Retinal pigment epithelial cell (primary cell): ENCODE results near the gene RDH5.

Experiments
- DNase-seq: peaks from one replicate; pipeline ENCODE4 v3.0.0-alpha.2; 2010; ENCODE audit warnings: low read depth
- H3K4me3 ChIP-seq: 2 replicates; pipeline ENCODE4 v1.5.1; 2011; ENCODE audit warnings: mild to moderate bottlenecking, low read length, control low read depth, moderate library complexity
- CTCF ChIP-seq: conservative IDR thresholded peaks from 2 replicates; pipeline ENCODE4 v1.5.1; 2011; ENCODE audit warnings: low read depth, low read length, control low read depth, inconsistent platforms

The RDH5 gene

GRCh38 chr12:55687746-55688145, 32.4 kb upstream of the RDH5 start:
- no peak overlapping the region for H3K4me3 ChIP-seq
- DNase-seq: no peak
- no peak for TF ChIP-seq CTCF

- no peak overlapping the region for H3K4me3 ChIP-seq
- no peak for TF ChIP-seq CTCF
- no peak for DNase-seq
Measured at GRCh38 chr12:55688716-55689655, 31.2 kb upstream of the RDH5 start.

- no peak for TF ChIP-seq CTCF
- H3K4me3 ChIP-seq: no peak overlapping the region
- no peak for DNase-seq
Measured at GRCh38 chr12:55692631-55693322, 27.4 kb upstream of the RDH5 start.

- H3K4me3 ChIP-seq: no peak overlapping the region
- no peak for DNase-seq
- no peak for TF ChIP-seq CTCF
Measured at GRCh38 chr12:55693323-55694187, 26.6 kb upstream of the RDH5 start.

GRCh38 chr12:55694188-55694515, 26.0 kb upstream of the RDH5 start:
- DNase-seq: no peak
- TF ChIP-seq CTCF: no peak
- no peak overlapping the region for H3K4me3 ChIP-seq

- no peak overlapping the region for H3K4me3 ChIP-seq
- DNase-seq: no peak
Measured at GRCh38 chr12:55694651-55695050, 25.5 kb upstream of the RDH5 start.

More at GRCh38 chr12:55694651-55695050, 25.5 kb upstream of the RDH5 start:
- TF ChIP-seq CTCF: no peak
